ENCODE measurements around the gene ZNF579.

- TF ChIP-seq CTCF (IDR thresholded peaks at IDR 0.05; ENCODE audit: low read length), result no peak
- TF ChIP-seq EZH2 (optimal IDR thresholded peaks at IDR 0.05; ENCODE audit: low read depth, low read length), result no peak
These were observed 42.9 kb downstream of the ZNF579 start for GRCh38 chr19:55537741-55538111.

Measured in MM.1S (cell line).